NCI-H510A treated with DMSO at 0.1 percent for 48 hours (cell line): ENCODE results near the gene GPR21.

Source experiments
- DNase-seq: peaks from one replicate; lab custom pipeline; 2025; lab: John Stamatoyannopoulos, UW

Gene GPR21

GRCh38 chr9:123033352-123033751, at the start of gene GPR21:
Gene GPR21 (plus strand): TSS chr9:123033667. CDS start chr9:123034567, 900 bp downstream.
- DNase-seq = no peak

- no peak for DNase-seq
These were observed 47.5 kb upstream of the GPR21 start for GRCh38 chr9:122986010-122986409.

- DNase-seq = no peak
These were observed 45.3 kb upstream of the GPR21 start for GRCh38 chr9:122988141-122988540.

- DNase-seq = no peak
These were observed 44.4 kb upstream of the GPR21 start for GRCh38 chr9:122988920-122989621.

- DNase-seq = no peak
These were observed 42.1 kb upstream of the GPR21 start for GRCh38 chr9:122991370-122991830.

GRCh38 chr9:122996586-122996985, 36.9 kb upstream of the GPR21 start:
- no peak for DNase-seq

- DNase-seq = no peak
These were observed 35.0 kb upstream of the GPR21 start for GRCh38 chr9:122998448-122998847.

- no peak for DNase-seq
These were observed 32.9 kb upstream of the GPR21 start for GRCh38 chr9:123000371-123001068.

- no peak for DNase-seq
These were observed 30.7 kb upstream of the GPR21 start for GRCh38 chr9:123002754-123003153.

GRCh38 chr9:123003466-123003865, 30.0 kb upstream of the GPR21 start:
- no peak for DNase-seq

GRCh38 chr9:123005964-123006363, 27.5 kb upstream of the GPR21 start:
- no peak for DNase-seq

GRCh38 chr9:123007269-123007668, 26.2 kb upstream of the GPR21 start:
- no peak for DNase-seq

GRCh38 chr9:123008909-123009308, 24.6 kb upstream of the GPR21 start:
- no peak for DNase-seq

- DNase-seq = no peak
These were observed 22.1 kb upstream of the GPR21 start for GRCh38 chr9:123011380-123011779.

- no peak for DNase-seq
These were observed 21.5 kb upstream of the GPR21 start for GRCh38 chr9:123011878-123012528.

GRCh38 chr9:123016631-123017030, 16.8 kb upstream of the GPR21 start:
- DNase-seq = no peak

- DNase-seq = no peak
These were observed 12.7 kb upstream of the GPR21 start for GRCh38 chr9:123020796-123021195.

GRCh38 chr9:123026425-123026824, 7.0 kb upstream of the GPR21 start:
- no peak for DNase-seq

GRCh38 chr9:123027517-123027916, 6.0 kb upstream of the GPR21 start:
- no peak for DNase-seq

- DNase-seq = no peak
These were observed 5.3 kb upstream of the GPR21 start for GRCh38 chr9:123028136-123028535.

- no peak for DNase-seq
These were observed 4.5 kb upstream of the GPR21 start for GRCh38 chr9:123028973-123029372.

- DNase-seq = no peak
These were observed 1.5 kb upstream of the GPR21 start for GRCh38 chr9:123031963-123032362.
